ENCODE measurements around the gene FBH1. TPM values are rescaled to one million over a fixed set of nuclear protein-coding genes. Genes with fewer than 3 reads are reported as not detected.

The FBH1 gene
- total RNA-seq, 1 donor from 2014 or later, result 87.4 TPM

DNA sequence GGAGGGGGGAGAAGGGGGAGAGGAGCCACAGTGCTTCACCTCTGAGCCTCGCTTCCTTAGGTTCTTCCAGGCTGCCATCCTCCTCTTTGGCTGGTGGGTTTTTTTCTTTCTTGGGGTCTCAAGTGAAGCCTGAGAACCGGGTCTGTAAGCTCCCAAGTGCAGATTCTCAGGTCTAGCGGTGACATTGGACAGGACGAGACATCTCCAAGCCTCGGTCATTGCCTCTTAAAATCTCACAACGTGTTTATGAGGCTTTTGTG lies 88.1 kb downstream of the FBH1 start:
- H3K4me1 Mint-ChIP-seq (ENCODE audit: low read depth), result peaks cover 11% of the 10 kb centered on the region
- peak overlapping the region; percentile 72 for H3K4me3 Mint-ChIP-seq (ENCODE audit: low read depth)
- H3K27ac Mint-ChIP-seq, result peak overlapping the region; percentile 41
- TF ChIP-seq, protein P1, sequence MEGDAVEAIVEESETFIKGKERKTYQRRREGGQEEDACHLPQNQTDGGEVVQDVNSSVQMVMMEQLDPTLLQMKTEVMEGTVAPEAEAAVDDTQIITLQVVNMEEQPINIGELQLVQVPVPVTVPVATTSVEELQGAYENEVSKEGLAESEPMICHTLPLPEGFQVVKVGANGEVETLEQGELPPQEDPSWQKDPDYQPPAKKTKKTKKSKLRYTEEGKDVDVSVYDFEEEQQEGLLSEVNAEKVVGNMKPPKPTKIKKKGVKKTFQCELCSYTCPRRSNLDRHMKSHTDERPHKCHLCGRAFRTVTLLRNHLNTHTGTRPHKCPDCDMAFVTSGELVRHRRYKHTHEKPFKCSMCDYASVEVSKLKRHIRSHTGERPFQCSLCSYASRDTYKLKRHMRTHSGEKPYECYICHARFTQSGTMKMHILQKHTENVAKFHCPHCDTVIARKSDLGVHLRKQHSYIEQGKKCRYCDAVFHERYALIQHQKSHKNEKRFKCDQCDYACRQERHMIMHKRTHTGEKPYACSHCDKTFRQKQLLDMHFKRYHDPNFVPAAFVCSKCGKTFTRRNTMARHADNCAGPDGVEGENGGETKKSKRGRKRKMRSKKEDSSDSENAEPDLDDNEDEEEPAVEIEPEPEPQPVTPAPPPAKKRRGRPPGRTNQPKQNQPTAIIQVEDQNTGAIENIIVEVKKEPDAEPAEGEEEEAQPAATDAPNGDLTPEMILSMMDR (IDR thresholded peaks at IDR 0.05; ENCODE audit: unreplicated experiment), result no peak
- peaks cover 2% of the 10 kb centered on the region for H3K36me3 Mint-ChIP-seq (ENCODE audit: insufficient read depth)
- peaks cover 2% of the 10 kb centered on the region for H3K9me3 Mint-ChIP-seq (ENCODE audit: low read depth)
- DNase-seq (ENCODE audit: low spot score, unreplicated experiment), result no peak
- peaks cover 45% of the 10 kb centered on the region for H3K27me3 Mint-ChIP-seq

DNA sequence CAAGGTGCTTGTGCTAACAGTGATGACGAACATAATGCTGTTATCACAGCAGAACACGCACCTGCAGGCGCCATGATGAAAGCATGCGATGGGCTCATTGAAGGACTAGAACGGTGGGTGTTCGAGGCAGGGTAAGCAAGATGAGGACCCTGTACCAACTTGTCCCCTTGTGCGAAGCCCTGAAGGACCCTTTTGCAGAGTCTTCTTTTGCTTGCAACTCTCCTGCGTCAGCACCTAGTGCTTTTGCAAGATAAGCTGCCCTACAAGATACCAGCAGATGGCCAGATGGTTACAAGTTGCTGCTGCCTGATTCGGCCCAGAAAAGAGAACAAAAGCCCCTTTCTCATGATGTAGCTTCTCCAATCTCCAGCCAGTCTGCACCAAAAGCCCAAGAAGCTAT lies 91.5 kb downstream of the FBH1 start:
- Mint-ChIP-seq H3K36me3 (ENCODE audit: insufficient read depth) (no peaks in the 10 kb centered on the region), H3K27me3 (peaks cover 37% of the 10 kb centered on the region), H3K27ac (no peak overlapping the region), H3K4me3 (ENCODE audit: low read depth) (no peak overlapping the region), H3K9me3 (ENCODE audit: low read depth) (no peaks in the 10 kb centered on the region), H3K4me1 (ENCODE audit: low read depth) (peaks cover 9% of the 10 kb centered on the region)
- DNase-seq (ENCODE audit: low spot score, unreplicated experiment), result no peak
- TF ChIP-seq, protein P1 (IDR thresholded peaks at IDR 0.05; ENCODE audit: unreplicated experiment), result no peak

DNA sequence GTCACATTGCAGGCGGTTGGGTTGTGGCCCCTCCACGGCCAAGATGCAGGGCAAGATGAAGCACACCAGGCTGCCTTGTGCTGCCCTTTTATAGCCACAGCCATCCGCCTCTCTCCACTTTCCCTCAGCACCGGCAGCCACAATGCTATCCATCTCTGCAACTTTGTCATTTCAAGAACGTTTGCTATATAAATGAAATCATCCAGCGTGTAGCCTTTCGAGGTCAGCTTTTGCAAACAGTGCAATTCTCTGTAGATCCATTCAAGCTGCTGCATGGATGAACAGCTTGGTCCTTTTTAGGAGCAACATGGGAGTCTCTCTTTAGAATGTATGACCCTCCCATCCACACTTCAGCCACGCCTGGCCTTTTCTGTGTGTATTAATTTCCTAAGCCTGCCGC lies 93.7 kb downstream of the FBH1 start:
- no peaks in the 10 kb centered on the region for H3K9me3 Mint-ChIP-seq (ENCODE audit: low read depth)
- H3K4me1 Mint-ChIP-seq (ENCODE audit: low read depth), result peaks cover 6% of the 10 kb centered on the region
- TF ChIP-seq, protein P1 (IDR thresholded peaks at IDR 0.05; ENCODE audit: unreplicated experiment), result no peak
- DNase-seq (ENCODE audit: low spot score, unreplicated experiment), result no peak
- peaks cover 40% of the 10 kb centered on the region for H3K27me3 Mint-ChIP-seq
- no peak overlapping the region for H3K27ac Mint-ChIP-seq
- H3K4me3 Mint-ChIP-seq (ENCODE audit: low read depth), result no peak overlapping the region
- H3K36me3 Mint-ChIP-seq (ENCODE audit: insufficient read depth), result no peaks in the 10 kb centered on the region

DNA sequence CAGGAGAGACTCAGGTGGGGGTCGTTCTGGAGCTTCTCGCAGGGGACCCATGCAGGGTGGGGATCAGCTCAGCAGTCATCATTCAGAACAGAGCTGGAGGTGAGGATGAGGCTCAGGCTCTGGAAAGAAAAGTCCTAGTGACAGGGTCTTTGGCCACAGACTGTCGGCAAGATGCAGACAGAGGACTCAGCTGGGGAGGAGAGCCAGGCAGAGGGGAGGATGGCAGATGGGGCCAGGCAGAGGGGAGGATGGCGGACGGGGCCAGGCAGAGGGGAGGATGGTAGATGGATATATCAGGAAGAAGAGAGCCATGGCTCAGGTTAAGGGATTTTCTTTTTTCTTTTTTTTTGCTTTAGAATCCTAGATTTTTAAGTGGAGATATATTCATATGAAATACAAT lies 95.0 kb downstream of the FBH1 start:
- no peak for DNase-seq (ENCODE audit: low spot score, unreplicated experiment)
- Mint-ChIP-seq H3K9me3 (ENCODE audit: low read depth) (no peaks in the 10 kb centered on the region), H3K4me3 (ENCODE audit: low read depth) (no peak overlapping the region), H3K36me3 (ENCODE audit: insufficient read depth) (no peaks in the 10 kb centered on the region), H3K4me1 (ENCODE audit: low read depth) (peaks cover 6% of the 10 kb centered on the region), H3K27me3 (peaks cover 35% of the 10 kb centered on the region), H3K27ac (no peak overlapping the region)
- TF ChIP-seq, protein P1 (IDR thresholded peaks at IDR 0.05; ENCODE audit: unreplicated experiment), result no peak

Other genes with a start within 250 kb of the FBH1 start
- gene ASB13, start 223.6 kb upstream of the FBH1 start, total RNA-seq, result 11.1 and 13.5 TPM in 2 replicates
- gene TASOR2, start 205.4 kb upstream of the FBH1 start, total RNA-seq, result 57.1 and 57.7 TPM in 2 replicates
- gene GDI2, start 76.8 kb upstream of the FBH1 start, total RNA-seq, result 284 and 287 TPM in 2 replicates
- 16.8 and 18.0 TPM in 2 replicates for gene ANKRD16, start 350 bp upstream of the FBH1 start, total RNA-seq
- 0.48 and 1.5 TPM in 2 replicates for gene IL15RA, start 87.3 kb downstream of the FBH1 start, total RNA-seq
- not detected in 2 replicates for gene IL2RA, start 172.1 kb downstream of the FBH1 start, total RNA-seq
- 122 and 138 TPM in 2 replicates for gene RBM17, start 198.8 kb downstream of the FBH1 start, total RNA-seq

Data from progenitor cell of endocrine pancreas (in vitro differentiated cells).